Osteocyte (in vitro differentiated cells): ENCODE measurements around the gene PKM. TPM values are rescaled to one million over a fixed set of nuclear protein-coding genes. Genes with fewer than 3 reads are reported as not detected.
A peak's percentile ranks its signal among the peaks of the same experiment; 100 is the strongest.

Experiments
- DNase-seq: peaks from one replicate; pipeline ENCODE4 v3.0.0; 2021; ENCODE audit warnings: mixed read lengths; ENCODE audit not compliant: unreplicated experiment; ENCODE audit errors: extremely low spot score
- H3K27ac Mint-ChIP-seq: one replicate; pipeline ENCODE4 v1.8.0; 2021; ENCODE audit warnings: mild to moderate bottlenecking, mixed read lengths; ENCODE audit not compliant: unreplicated experiment
- H3K27me3 Mint-ChIP-seq: one replicate; pipeline ENCODE4 v1.8.0; 2021; ENCODE audit warnings: mixed read lengths; ENCODE audit not compliant: unreplicated experiment
- H3K36me3 Mint-ChIP-seq: one replicate; pipeline ENCODE4 v1.8.0; 2021; ENCODE audit warnings: mixed read lengths; ENCODE audit not compliant: unreplicated experiment
- H3K4me1 Mint-ChIP-seq: one replicate; pipeline ENCODE4 v1.8.0; 2021; ENCODE audit warnings: mixed read lengths; ENCODE audit not compliant: unreplicated experiment
- H3K4me3 Mint-ChIP-seq: one replicate; pipeline ENCODE4 v1.8.0; 2021; ENCODE audit warnings: mild to moderate bottlenecking, moderate library complexity, mixed read lengths; ENCODE audit not compliant: unreplicated experiment
- H3K9me3 Mint-ChIP-seq: one replicate; pipeline ENCODE4 v1.8.0; 2021; ENCODE audit warnings: mixed read lengths; ENCODE audit not compliant: unreplicated experiment
- total RNA-seq: library from RNA; stranded (reverse); gene quantifications from 2 replicates; pipeline ENCODE4 v1.2.1, GENCODE V29; 2021
- TF ChIP-seq, protein P1 (sequence below): fragments of 200-600 bp; sonication (generic); IDR thresholded peaks from 2 replicates; pipeline ENCODE4 v1.5.0; 2021; ENCODE audit warnings: antibody characterized with exemption, mild to moderate bottlenecking, moderate library complexity

Gene PKM
- total RNA-seq, 1 donor from 2014 or later: 617 TPM

DNA sequence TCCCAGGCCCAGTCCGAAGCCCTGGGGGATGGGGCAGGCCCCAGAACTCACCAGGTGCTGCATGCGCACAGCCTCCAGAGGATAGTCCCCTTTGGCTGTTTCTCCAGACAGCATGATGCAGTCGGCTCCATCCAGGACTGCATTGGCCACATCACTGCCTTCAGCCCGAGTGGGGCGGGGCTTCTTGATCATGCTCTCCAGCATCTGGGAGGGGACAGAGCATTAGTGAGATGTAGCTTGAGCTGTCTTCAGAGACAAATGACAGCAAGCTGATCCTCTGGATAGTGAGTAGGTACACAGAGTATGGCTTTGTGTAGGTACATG lies 24.4 kb downstream of the PKM start:
- TF ChIP-seq, protein P1, sequence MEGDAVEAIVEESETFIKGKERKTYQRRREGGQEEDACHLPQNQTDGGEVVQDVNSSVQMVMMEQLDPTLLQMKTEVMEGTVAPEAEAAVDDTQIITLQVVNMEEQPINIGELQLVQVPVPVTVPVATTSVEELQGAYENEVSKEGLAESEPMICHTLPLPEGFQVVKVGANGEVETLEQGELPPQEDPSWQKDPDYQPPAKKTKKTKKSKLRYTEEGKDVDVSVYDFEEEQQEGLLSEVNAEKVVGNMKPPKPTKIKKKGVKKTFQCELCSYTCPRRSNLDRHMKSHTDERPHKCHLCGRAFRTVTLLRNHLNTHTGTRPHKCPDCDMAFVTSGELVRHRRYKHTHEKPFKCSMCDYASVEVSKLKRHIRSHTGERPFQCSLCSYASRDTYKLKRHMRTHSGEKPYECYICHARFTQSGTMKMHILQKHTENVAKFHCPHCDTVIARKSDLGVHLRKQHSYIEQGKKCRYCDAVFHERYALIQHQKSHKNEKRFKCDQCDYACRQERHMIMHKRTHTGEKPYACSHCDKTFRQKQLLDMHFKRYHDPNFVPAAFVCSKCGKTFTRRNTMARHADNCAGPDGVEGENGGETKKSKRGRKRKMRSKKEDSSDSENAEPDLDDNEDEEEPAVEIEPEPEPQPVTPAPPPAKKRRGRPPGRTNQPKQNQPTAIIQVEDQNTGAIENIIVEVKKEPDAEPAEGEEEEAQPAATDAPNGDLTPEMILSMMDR: no peak
- no peaks in the 10 kb centered on the region for H3K9me3 Mint-ChIP-seq
- H3K4me3 Mint-ChIP-seq: no peak overlapping the region
- H3K27ac Mint-ChIP-seq: no peak overlapping the region
- peaks cover 69% of the 10 kb centered on the region for H3K36me3 Mint-ChIP-seq
- H3K4me1 Mint-ChIP-seq: no peaks in the 10 kb centered on the region
- no peaks in the 10 kb centered on the region for H3K27me3 Mint-ChIP-seq
- no peak for DNase-seq

DNA sequence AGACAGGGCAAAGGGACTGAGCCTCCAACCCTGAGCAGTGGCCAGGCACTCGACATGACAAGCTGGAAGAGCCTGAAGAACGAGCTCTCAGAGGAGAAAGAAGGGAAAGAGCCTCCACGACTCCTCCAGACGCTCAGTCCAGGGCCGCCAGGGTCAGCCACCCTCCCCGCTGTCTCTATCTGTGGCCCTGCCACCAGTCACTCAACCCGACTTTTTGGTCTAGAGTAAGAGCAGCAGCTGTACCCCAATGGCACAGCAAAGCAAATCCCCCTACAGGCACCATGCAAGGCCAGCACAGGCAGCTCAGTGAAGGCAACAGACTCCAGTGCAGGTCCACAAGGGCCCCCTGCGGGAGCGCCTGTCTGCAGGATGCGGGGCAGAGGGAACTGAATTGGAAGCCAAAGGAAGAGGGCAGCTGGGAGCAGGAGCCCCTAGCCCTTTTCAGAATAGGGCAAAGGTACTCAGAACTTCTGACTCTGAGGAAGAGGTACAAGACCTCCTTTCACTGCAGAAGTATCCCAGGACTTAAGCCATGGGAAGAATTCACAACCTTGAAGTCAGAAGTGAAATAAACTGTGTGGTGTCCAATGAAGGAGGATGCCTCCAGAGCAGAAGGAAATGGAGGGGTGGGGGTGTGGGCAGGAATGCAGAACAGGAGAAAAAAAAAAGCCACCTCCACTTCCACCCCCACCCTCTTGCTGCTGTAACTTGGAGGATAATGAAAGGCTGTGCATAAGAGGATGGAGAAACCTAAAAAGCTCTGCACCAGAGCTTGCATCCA lies 24.9 kb downstream of the PKM start:
- no peak overlapping the region for H3K4me3 Mint-ChIP-seq
- no peaks in the 10 kb centered on the region for H3K9me3 Mint-ChIP-seq
- no peak for DNase-seq
- H3K36me3 Mint-ChIP-seq: peaks cover 64% of the 10 kb centered on the region
- H3K4me1 Mint-ChIP-seq: no peaks in the 10 kb centered on the region
- TF ChIP-seq, protein P1: no peak
- H3K27me3 Mint-ChIP-seq: no peaks in the 10 kb centered on the region
- no peak overlapping the region for H3K27ac Mint-ChIP-seq

DNA sequence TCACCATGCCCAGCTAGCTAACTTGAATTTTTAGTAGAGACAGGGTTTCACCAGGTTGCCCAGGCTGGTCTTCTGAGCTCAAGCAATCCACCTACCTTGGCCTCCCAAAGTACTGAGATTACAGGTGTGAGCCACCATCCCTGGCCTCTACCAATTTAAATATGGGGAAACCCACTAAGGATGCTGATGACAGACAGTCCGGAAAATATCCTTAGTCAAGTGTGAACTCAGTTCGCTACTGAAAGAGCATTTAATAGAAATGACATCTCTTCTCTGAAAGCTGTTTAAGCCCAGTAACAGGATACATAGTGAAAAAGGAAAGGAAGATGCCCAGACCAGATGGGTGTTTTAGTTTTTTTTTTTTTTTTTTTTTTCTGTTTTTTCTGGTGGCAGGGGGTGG lies 25.7 kb downstream of the PKM start:
- Mint-ChIP-seq H3K27ac (no peak overlapping the region), H3K4me1 (no peaks in the 10 kb centered on the region), H3K27me3 (no peaks in the 10 kb centered on the region), H3K4me3 (no peak overlapping the region), H3K9me3 (no peaks in the 10 kb centered on the region), H3K36me3 (peaks cover 64% of the 10 kb centered on the region)
- DNase-seq: no peak
- TF ChIP-seq, protein P1: no peak

DNA sequence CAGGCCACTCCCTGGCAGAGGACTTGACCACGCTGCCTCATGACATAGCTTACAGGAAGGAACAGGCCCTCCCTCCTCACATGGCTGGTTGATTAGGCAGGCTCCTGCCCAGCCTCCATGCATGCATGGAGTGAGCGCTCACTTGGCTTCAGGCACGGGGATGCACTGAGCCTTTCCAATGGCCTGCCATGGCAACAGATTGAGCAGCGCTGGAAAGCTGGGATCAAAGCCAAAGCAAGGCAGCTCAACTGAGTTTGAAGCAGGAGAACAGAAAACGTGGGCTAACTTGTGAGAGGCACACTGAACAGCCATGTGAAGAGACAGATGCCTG lies 27.5 kb downstream of the PKM start:
- Mint-ChIP-seq H3K27ac (peak overlapping the region; percentile 29), H3K27me3 (no peaks in the 10 kb centered on the region), H3K4me3 (no peak overlapping the region), H3K36me3 (peaks cover 64% of the 10 kb centered on the region), H3K9me3 (no peaks in the 10 kb centered on the region), H3K4me1 (peaks cover 2% of the 10 kb centered on the region)
- TF ChIP-seq, protein P1: no peak
- no peak for DNase-seq

GRCh38 chr15:72202801-72203506 lies 28.0 kb downstream of the PKM start:
- Mint-ChIP-seq H3K4me3 (no peak overlapping the region), H3K36me3 (peaks cover 63% of the 10 kb centered on the region), H3K27ac (peak overlapping the region; percentile 29), H3K4me1 (peaks cover 4% of the 10 kb centered on the region), H3K27me3 (no peaks in the 10 kb centered on the region), H3K9me3 (no peaks in the 10 kb centered on the region)
- no peak for DNase-seq
- TF ChIP-seq, protein P1: no peak
